H1 (cell line): ENCODE measurements around the gene GRM1. TPM values are rescaled to one million over a fixed set of nuclear protein-coding genes. Genes with fewer than 3 reads are reported as not detected.

Experiments
- CTCF ChIA-PET: fragments of 300-600 bp; sonication (Branson Sonifier 250); formaldehyde crosslinking; loops from one replicate; lab custom pipeline; 2021; ENCODE audit not compliant: partially characterized antibody; lab: Charles Lee
- POLR2A ChIA-PET: fragments of 300-600 bp; sonication (Branson Sonifier 250); formaldehyde crosslinking; loops from one replicate; lab custom pipeline; 2021; ENCODE audit warnings: inconsistent platforms; ENCODE audit not compliant: partially characterized antibody; lab: Charles Lee
- DNase-seq, 2 experiments: peaks; one replicate each; pipeline versions ENCODE4 v3.0.0 to v3.0.0-alpha.2; 2010 to 2022; ENCODE audit warnings: low spot score in 2 of 2, low read depth in 1 of 2, mixed read lengths in 1 of 2
- FAIRE-seq: peaks from 2 replicates; lab custom pipeline; 2011; peaks lifted over from hg19 to GRCh38; lab: Jason Lieb, UNC
- H2AFZ ChIP-seq: 2 replicates; pipeline ENCODE4 v1.8.1; 2012; ENCODE audit warnings: low read length, inconsistent platforms
- H2AK5ac ChIP-seq: 2 replicates; pipeline ENCODE4 v1.6.1; 2013; ENCODE audit warnings: low read depth, low read length
- H2BK120ac ChIP-seq: replicated peaks from 2 replicates; pipeline ENCODE3; 2013; ENCODE audit warnings: low read depth, low read length, inconsistent platforms
- H2BK12ac ChIP-seq: 2 replicates; pipeline ENCODE4 v1.6.1; 2013; ENCODE audit warnings: low read depth, low read length
- H2BK15ac ChIP-seq: 2 replicates; pipeline ENCODE4 v1.6.1; 2013; ENCODE audit warnings: low read length
- H2BK20ac ChIP-seq: 2 replicates; pipeline ENCODE4 v1.6.1; 2013; ENCODE audit warnings: low read length
- H2BK5ac ChIP-seq: 2 replicates; pipeline ENCODE4 v1.6.1; 2013; ENCODE audit warnings: low read depth, low read length
- H3K14ac ChIP-seq: 2 replicates; pipeline ENCODE4 v1.6.1; 2013; ENCODE audit warnings: inconsistent platforms; ENCODE audit not compliant: insufficient read length
- H3K18ac ChIP-seq: 2 replicates; pipeline ENCODE4 v1.6.1; 2013; ENCODE audit warnings: low read length; ENCODE audit errors: extremely low read depth
- H3K23ac ChIP-seq: 2 replicates; pipeline ENCODE4 v1.6.1; 2013; ENCODE audit warnings: inconsistent platforms; ENCODE audit not compliant: insufficient read length
- H3K23me2 ChIP-seq: 2 replicates; pipeline ENCODE4 v1.6.1; 2013; ENCODE audit warnings: low read depth, low read length
- H3K27ac ChIP-seq: 2 replicates; pipeline ENCODE4 v1.6.1; 2011; ENCODE audit warnings: low read depth, low read length, inconsistent platforms
- H3K27me3 ChIP-seq, 4 experiments: replicated peaks in 1 of 4; 1 replicate in 1 of 4; 2 replicates in 3 of 4; pipeline versions ENCODE4 v1.6.1 to v1.8.1; 2011 to 2013; ENCODE audit warnings: low read length in 3 of 4, mild to moderate bottlenecking in 3 of 4, inconsistent platforms in 2 of 4, mixed read lengths in 2 of 4, moderate library complexity in 1 of 4; ENCODE audit not compliant: control insufficient read depth in 3 of 4, insufficient read depth in 3 of 4; ENCODE audit errors: extremely low read depth in 1 of 4
- H3K36me3 ChIP-seq, 4 experiments: 2 replicates each; pipeline versions ENCODE4 v1.6.1 to v1.8.1; 2011 to 2013; ENCODE audit warnings: mild to moderate bottlenecking in 4 of 4, low read length in 3 of 4, moderate library complexity in 2 of 4, control low read depth in 1 of 4, inconsistent platforms in 1 of 4; ENCODE audit not compliant: insufficient read depth in 4 of 4, control insufficient read depth in 2 of 4
- H3K4ac ChIP-seq: replicated peaks from 2 replicates; pipeline ENCODE3; 2013; ENCODE audit warnings: low read length, low read depth, mixed read lengths, inconsistent platforms; ENCODE audit not compliant: insufficient read length
- H3K4me1 ChIP-seq, 4 experiments: replicated peaks in 1 of 4; 1 replicate in 1 of 4; 2 replicates in 3 of 4; pipeline versions ENCODE4 v1.6.1 to v1.8.1; 2011 to 2013; ENCODE audit warnings: low read length in 3 of 4, inconsistent platforms in 2 of 4, mixed read lengths in 1 of 4; ENCODE audit not compliant: insufficient read depth in 4 of 4, control insufficient read depth in 3 of 4
- H3K4me2 ChIP-seq, 2 experiments: 2 replicates each; pipeline versions ENCODE4 v1.6.1 to v1.8.1; 2011 to 2013; ENCODE audit warnings: low read depth in 2 of 2, low read length in 2 of 2, control low read depth in 1 of 2, inconsistent platforms in 1 of 2, mild to moderate bottlenecking in 1 of 2; ENCODE audit not compliant: insufficient read depth in 1 of 2
- H3K4me3 ChIP-seq, 4 experiments: fragments of 200-600, 300-600 bp in 1 of 4; sonication (generic), shearing (Covaris generic), sonication (Bioruptor Twin) in 1 of 4; 2 replicates each; pipeline versions ENCODE4 v1.5.1 to v1.8.1; 2011 to 2016; ENCODE audit warnings: low read length in 4 of 4, low read depth in 3 of 4, control low read depth in 2 of 4, inconsistent platforms in 2 of 4, mild to moderate bottlenecking in 2 of 4, mixed read lengths in 1 of 4, moderate library complexity in 1 of 4; ENCODE audit not compliant: insufficient read depth in 2 of 4; ENCODE audit errors: extremely low read depth in 1 of 4
- H3K56ac ChIP-seq: replicated peaks from 2 replicates; pipeline ENCODE3; 2013; ENCODE audit warnings: low read depth, mild to moderate bottlenecking, mixed read lengths, low read length, inconsistent platforms; ENCODE audit not compliant: insufficient read length
- H3K79me1 ChIP-seq: 2 replicates; pipeline ENCODE4 v1.6.1; 2013; ENCODE audit warnings: low read depth, low read length, control low read depth
- H3K79me2 ChIP-seq, 2 experiments: 2 replicates each; pipeline versions ENCODE4 v1.6.1 to v1.8.1; 2012 to 2013; ENCODE audit warnings: low read length in 2 of 2, mild to moderate bottlenecking in 2 of 2, inconsistent platforms in 1 of 2; ENCODE audit not compliant: insufficient read depth in 2 of 2, control insufficient read depth in 1 of 2
- H3K9ac ChIP-seq, 4 experiments: replicated peaks in 1 of 4; 1 replicate in 1 of 4; 2 replicates in 3 of 4; pipeline versions ENCODE4 v1.6.1 to v1.8.1; 2011 to 2013; ENCODE audit warnings: low read depth in 3 of 4, low read length in 3 of 4, control low read depth in 2 of 4, mild to moderate bottlenecking in 2 of 4, moderate library complexity in 2 of 4, inconsistent platforms in 1 of 4; ENCODE audit errors: extremely low read depth in 1 of 4
- H3K9me3 ChIP-seq, 2 experiments: 2 replicates each; pipeline versions ENCODE4 v1.6.1 to v1.8.1; 2012 to 2013; ENCODE audit warnings: mild to moderate bottlenecking in 2 of 2, moderate library complexity in 2 of 2, control low read depth in 1 of 2, inconsistent platforms in 1 of 2, low read depth in 1 of 2, low read length in 1 of 2, mixed read lengths in 1 of 2; ENCODE audit not compliant: insufficient read depth in 2 of 2
- H4K20me1 ChIP-seq, 2 experiments: replicated peaks in 1 of 2; 2 replicates each; pipeline versions ENCODE3 to v1.8.1; 2011 to 2013; ENCODE audit warnings: inconsistent platforms in 2 of 2, low read length in 2 of 2, mild to moderate bottlenecking in 1 of 2; ENCODE audit not compliant: insufficient read depth in 2 of 2, control insufficient read depth in 1 of 2
- H4K5ac ChIP-seq: 2 replicates; pipeline ENCODE4 v1.6.1; 2013; ENCODE audit warnings: low read length, low read depth, mixed read lengths, inconsistent platforms; ENCODE audit not compliant: insufficient read length
- H4K8ac ChIP-seq: 2 replicates; pipeline ENCODE4 v1.8.0; 2013; ENCODE audit warnings: mild to moderate bottlenecking, moderate library complexity, low read length, inconsistent platforms; ENCODE audit not compliant: insufficient read depth; ENCODE audit errors: extremely low read depth
- H4K91ac ChIP-seq: replicated peaks from 2 replicates; pipeline ENCODE3; 2013; ENCODE audit warnings: low read length, mixed read lengths, inconsistent platforms; ENCODE audit not compliant: insufficient read length
- EP300 ChIP-seq, 2 experiments: IDR thresholded peaks; 1 replicate in 1 of 2; 2 replicates in 1 of 2; pipeline ENCODE4 v1.6.1; 2011 to 2012; ENCODE audit warnings: low read depth in 2 of 2, low read length in 2 of 2, mild to moderate bottlenecking in 2 of 2, borderline replicate concordance in 1 of 2, inconsistent platforms in 1 of 2, moderate library complexity in 1 of 2
- JUN ChIP-seq: IDR thresholded peaks from 2 replicates; pipeline ENCODE4 v1.6.1; 2011; ENCODE audit warnings: low read depth, mild to moderate bottlenecking, improper control_type of control experiment, low read length
- SP2 ChIP-seq: IDR thresholded peaks from 2 replicates; pipeline ENCODE4 v1.6.1; 2012; ENCODE audit warnings: mild to moderate bottlenecking, low read length, inconsistent platforms
- WGBS, 2 experiments: shearing (Covaris generic) in 1 of 2; methylation state at CpG; one replicate each; pipeline versions ENCODE4 v1.1.6 to v1.1.7; 2013 to 2015; ENCODE audit warnings: low lambda C conversion rate in 2 of 2, mixed read lengths in 2 of 2, inconsistent platforms in 1 of 2, low coverage in 1 of 2, missing lambda C conversion rate in 1 of 2; ENCODE audit not compliant: insufficient replicate concordance in 2 of 2, insufficient coverage in 1 of 2, insufficient read length in 1 of 2; ENCODE audit errors: extremely low coverage in 1 of 2, missing lambda C conversion rate in 1 of 2; 5-methylcytosine and 5-hydroxymethylcytosine counted together
- polyA plus RNA-seq, 7 experiments: library from polyadenylated mRNA; depleted of rRNA in 3 of 7; stranded (reverse) in 5 of 7; unstranded in 2 of 7; fragments of >200 nt in 5 of 7; fragments of 200-250 nt in 2 of 7; gene quantifications; 1 replicate in 5 of 7; 2 replicates in 1 of 7; 4 replicates in 1 of 7; pipeline versions ENCODE4 v1.2.1 to v1.2.3, GENCODE V29; 2011 to 2013; ENCODE audit warnings: missing spikeins in 2 of 7, mixed read lengths in 2 of 7
- total RNA-seq: library from RNA; stranded (reverse); fragmentation: NEBNext Ultra II Directional; extraction: Animal tissue kit (Norgen Biotek cat#: 25700); gene quantifications from 2 replicates; pipeline ENCODE4 v1.2.1, GENCODE V29; 2021

Gene GRM1
- total and polyA plus RNA-seq, 2 of the 8 experiments (the other 6 are each of a cell fraction or from before 2014, with no cell fraction given) = 0.15 to 1.3 TPM

- WGBS, 2 experiments = 95% methylated on average over 1 of the region's 1 CpG; no CpG with 5 or more reads in 1 of the 2 experiments
- no peak overlapping the region for H2BK20ac ChIP-seq
- no peaks in the 10 kb centered on the region for H4K20me1 ChIP-seq
- H3K23me2 ChIP-seq = no peaks in the 10 kb centered on the region
- H3K9ac ChIP-seq = no peak overlapping the region
- TF ChIP-seq EP300 (IDR thresholded peaks at IDR 0.05; ENCODE audit: borderline replicate concordance in 1 of 2, low read depth in 2 of 2, low read length in 2 of 2) (no peak), SP2 (no peak), JUN (no peak)
- TF ChIP-seq, all 59 proteins: peak for 0
- no peak overlapping the region for H2BK12ac ChIP-seq
- no peaks in the 10 kb centered on the region for H3K36me3 ChIP-seq
- ChIA-PET POLR2A (no interaction called here), CTCF (interaction anchor here (1.2 kb wide), 1 partner anchor 9 kb away, joined by 3 read pairs; no protein-coding TSS in a partner anchor)
- H3K14ac ChIP-seq = no peak overlapping the region
- H4K91ac ChIP-seq = no peak overlapping the region
- H3K4me3 ChIP-seq = no peak overlapping the region
- H4K8ac ChIP-seq = no peak overlapping the region
- H3K56ac ChIP-seq = no peak overlapping the region
- no peaks in the 10 kb centered on the region for H3K27me3 ChIP-seq
- no peaks in the 10 kb centered on the region for H3K79me1 ChIP-seq
- no peak overlapping the region for H2BK120ac ChIP-seq
- no peak overlapping the region for H3K4me2 ChIP-seq
- H3K79me2 ChIP-seq = no peaks in the 10 kb centered on the region
- no peak overlapping the region for H4K5ac ChIP-seq
- H3K9me3 ChIP-seq = peaks cover 7 to 9% of the 10 kb centered on the region in 2 experiments; a peak in 2 of 4 replicates
- no peak overlapping the region for H3K23ac ChIP-seq
- H2BK5ac ChIP-seq = no peak overlapping the region
- no peaks in the 10 kb centered on the region for H3K4me1 ChIP-seq
- no peak overlapping the region for H3K27ac ChIP-seq
- FAIRE-seq = no peak
- no peak for DNase-seq
- no peak overlapping the region for H2AK5ac ChIP-seq
- no peak overlapping the region for H3K18ac ChIP-seq
- no peak overlapping the region for H3K4ac ChIP-seq
- H2AFZ ChIP-seq = no peak overlapping the region
- no peak overlapping the region for H2BK15ac ChIP-seq
These were observed 19.5 kb upstream of the GRM1 start for GRCh38 chr6:146009338-146009737.
